HL-60/S4 treated with phorbol 12-myristate 13-acetate at 8.2 ng/mL for 4 days and 3 days (cell line): Measurements from ENCODE around the gene SRCIN1.

Source experiments
- in situ Hi-C: fragments of 300-500 bp; cut with MboI; formaldehyde crosslinking; loops from 2 replicates; pipeline ENCODE4 v1.15.0; 2022; ENCODE audit warnings: low sequenced_read_pairs

The SRCIN1 gene

DNA sequence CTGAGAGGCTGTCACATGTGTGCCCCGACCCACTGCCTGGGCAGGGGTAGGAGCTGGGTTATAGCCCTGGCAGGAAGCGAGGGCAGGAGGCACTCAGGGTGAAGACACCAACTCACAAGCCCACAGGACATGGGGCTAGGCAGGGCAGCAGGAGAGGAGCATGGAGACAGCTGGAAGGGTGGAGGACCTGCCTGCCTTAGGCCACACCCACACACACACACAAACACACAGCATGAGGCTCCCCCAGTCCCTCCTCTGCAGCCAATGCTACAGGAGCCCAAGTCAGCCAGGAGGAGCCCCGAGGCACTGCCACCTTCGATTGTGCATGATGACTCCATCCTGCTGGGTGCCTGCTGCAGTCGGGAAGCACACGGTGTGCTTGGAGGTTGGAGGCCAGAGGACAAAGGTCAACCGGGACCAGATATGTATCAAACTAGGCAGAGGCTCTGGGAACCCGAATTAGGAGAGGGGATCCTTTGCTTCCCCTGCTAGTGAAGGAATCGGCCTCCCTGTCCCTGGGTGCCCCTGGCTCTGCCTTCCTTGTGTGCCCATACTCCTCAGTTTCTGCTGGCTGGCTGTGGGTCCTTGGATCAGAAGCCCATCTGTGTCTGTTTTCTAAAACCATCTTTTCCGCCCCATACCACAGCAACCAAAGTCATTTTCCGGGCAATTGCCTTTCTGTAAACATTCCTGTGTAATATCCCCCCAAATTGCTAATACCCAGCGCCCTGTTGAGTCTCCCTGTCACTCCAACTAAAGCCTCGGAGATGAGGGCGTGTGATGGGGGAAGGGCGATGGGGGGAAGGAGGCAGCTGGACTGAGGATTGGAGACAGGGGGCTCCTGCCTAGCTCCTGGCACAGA lies 20.5 kb downstream of the SRCIN1 start:
- in situ Hi-C loops, result no loop called here

DNA sequence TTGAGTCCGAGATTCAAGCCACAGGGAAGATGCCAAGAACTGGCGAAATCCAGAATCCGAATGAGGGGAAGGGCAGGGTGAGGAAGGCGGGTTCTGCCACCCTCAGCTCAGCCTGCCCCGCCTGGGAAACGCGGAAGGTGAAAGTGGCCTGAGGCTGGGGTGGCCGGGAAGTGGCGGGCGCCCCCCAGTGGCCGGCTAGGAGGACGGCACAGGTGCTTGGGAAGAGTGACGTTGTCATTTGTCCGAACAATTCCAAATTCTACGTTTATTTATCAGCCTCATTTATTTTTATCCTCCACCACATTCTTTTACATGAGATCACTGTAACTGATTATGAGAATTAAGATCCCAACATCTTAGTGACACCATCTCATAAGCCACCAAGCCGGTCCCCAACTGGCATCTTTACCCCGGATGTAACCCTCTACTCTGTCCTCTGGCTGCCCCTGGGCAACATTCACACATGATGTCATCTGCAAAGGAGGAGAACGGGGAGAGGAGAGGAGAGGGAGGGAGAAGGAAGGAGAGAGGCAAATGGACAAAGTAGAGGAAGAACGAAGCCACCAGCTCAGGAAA lies 21.3 kb downstream of the SRCIN1 start:
- in situ Hi-C loops, result no loop called here

DNA sequence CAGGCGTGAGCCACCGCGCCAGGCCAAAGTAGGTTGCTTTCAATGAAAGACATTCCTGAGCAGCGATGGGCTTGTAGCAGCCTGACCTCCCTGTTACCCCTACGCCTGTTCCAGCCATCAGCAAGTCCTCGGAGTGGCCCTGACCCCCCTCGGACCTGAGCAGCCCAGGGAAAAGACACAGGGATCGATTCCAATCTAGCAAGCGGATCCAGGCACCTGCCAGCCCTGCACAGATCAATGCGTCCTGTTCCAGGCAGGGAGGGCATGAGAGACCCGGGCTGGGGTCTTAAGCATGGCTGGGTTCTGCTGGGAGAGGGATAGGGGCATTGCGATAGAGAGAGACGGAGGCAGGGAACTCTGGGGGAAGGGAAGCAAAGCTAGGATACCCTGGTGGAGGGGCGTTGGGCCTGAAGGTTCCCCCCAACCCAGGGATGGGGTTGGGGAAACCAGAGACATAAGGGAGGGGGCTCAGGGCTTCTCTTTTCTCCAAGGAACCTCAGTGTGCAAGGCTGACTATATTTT lies 21.9 kb downstream of the SRCIN1 start:
- in situ Hi-C loops, result no loop called here

DNA sequence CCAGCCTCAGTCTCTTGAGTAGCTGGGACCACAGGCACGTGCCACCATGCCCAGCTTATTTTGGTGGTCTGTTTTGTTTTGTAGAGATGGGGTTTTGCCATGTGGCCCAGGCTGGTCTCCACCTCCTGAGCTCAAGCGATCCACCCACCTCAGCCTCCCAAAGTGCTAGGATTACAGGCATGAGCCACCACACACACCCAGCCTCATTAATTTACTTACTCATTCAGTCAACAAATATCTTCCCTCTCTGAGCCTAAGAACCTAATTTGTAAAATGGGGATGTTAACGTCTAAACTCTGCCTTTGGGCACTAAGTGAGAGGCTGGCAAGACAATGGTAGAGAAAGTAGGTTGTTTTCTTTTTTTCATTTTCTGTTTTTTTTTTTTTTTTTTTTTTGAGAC lies 22.6 kb downstream of the SRCIN1 start:
- in situ Hi-C loops, result no loop called here

GRCh38 chr17:38582069-38582468 lies 23.7 kb downstream of the SRCIN1 start:
- in situ Hi-C loops, result no loop called here

- in situ Hi-C loops, result no loop called here
Observed at GRCh38 chr17:38579934-38580333, 25.8 kb downstream of the SRCIN1 start.

DNA sequence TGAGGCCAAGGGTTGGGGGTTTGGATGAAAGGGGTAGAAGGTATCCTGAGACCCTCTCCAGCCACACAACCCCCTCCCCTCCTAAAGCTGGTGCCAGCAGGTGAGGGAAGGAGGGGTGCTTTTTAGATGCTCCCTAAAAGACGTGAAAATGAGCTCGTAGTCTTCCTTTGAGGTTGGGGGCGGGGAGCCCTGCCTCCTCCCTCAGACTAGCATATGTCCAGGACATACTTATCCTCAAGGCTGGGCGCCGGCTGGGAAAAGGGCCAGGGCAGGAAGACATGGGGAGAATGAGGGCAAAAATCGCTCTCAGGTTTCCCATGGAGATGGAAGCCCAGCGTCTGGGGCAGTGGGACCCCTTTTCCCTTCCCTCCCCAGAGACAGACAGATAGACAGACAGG lies 26.7 kb downstream of the SRCIN1 start:
- in situ Hi-C loops, result no loop called here

DNA sequence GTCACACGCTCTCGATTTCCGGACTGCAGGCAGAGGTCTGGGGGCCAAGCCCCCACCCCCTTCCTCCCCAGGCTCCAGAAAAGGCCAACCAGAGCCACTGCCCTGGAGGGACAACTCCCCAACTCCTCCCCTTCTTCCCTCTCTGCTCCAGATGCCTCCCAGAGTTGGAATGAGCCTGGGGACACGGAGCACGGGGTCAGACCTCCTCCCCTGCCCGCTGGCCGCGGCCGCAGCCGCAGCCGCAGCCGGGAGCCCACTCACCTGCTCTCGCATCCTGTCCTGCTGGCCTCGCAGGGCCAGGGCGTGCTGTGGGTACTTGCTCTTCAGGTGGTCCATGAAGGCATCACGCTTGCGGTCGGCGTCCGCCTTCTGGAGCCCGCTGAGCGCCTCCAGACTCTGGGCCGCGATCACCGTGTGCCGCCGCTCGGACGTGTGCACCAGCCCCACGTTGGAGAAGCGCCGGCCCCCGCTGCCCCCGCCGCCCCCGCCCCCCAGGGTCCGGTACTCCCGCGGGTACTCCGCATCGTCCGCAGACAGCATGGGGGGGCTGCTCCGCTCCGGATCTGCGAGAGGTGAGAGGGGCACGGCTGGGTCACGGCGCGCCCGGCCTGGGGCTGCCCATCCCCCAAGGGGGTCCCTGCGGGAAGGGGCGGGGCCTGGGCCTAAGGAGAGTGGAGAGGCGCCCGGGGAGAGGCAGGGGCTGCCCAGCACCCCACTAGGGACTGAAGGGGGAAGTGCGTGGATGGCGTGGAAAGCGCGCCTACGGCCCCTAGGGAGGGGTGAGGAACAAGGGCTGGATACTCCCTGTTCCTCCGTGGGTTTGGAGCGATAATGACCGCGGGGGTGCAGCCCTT lies 27.3 kb downstream of the SRCIN1 start:
- in situ Hi-C loops, result no loop called here

- in situ Hi-C loops, result no loop called here
Observed at GRCh38 chr17:38577645-38578173, 28.0 kb downstream of the SRCIN1 start.

GRCh38 chr17:38577244-38577643 lies 28.5 kb downstream of the SRCIN1 start:
- in situ Hi-C loops, result no loop called here

GRCh38 chr17:38575781-38576180 lies 30.0 kb downstream of the SRCIN1 start:
- in situ Hi-C loops, result no loop called here

GRCh38 chr17:38574712-38575111 lies 31.0 kb downstream of the SRCIN1 start:
- in situ Hi-C loops, result no loop called here

DNA sequence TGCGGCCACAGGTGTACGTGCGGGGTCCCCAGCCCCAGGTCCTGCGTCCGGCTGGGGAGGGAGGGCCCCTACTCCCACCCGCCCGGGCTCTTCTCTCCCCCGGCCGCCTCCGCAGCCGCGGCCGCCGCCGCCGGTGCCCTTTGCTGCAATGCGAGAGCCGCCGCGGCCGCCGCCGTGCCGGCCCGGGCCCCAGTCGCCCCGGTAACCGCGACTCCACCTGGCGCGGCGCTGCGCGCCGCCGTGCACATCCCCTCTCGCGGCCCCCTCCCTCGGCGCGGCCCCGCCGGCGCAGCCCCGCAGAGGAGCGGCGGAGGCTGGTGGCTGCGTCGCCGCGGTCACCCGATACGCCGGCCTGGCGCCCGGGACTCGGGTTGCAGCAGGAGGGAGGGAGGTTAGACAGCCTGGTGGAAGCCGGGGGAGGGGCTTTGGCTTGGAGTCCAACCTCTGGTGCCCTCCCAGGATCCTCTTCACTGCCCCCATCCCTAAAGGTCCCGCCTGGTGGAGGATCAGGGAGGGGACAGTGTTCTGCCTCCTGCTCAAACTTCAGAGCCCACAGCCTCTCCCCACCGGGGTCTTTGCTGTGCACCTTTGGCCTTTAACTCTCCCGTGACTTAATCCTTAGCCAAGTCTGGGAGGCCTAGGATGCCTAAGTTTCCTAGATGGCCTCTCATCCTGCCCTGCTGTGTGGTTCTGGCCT lies 32.9 kb downstream of the SRCIN1 start:
- in situ Hi-C loops, result no loop called here

DNA sequence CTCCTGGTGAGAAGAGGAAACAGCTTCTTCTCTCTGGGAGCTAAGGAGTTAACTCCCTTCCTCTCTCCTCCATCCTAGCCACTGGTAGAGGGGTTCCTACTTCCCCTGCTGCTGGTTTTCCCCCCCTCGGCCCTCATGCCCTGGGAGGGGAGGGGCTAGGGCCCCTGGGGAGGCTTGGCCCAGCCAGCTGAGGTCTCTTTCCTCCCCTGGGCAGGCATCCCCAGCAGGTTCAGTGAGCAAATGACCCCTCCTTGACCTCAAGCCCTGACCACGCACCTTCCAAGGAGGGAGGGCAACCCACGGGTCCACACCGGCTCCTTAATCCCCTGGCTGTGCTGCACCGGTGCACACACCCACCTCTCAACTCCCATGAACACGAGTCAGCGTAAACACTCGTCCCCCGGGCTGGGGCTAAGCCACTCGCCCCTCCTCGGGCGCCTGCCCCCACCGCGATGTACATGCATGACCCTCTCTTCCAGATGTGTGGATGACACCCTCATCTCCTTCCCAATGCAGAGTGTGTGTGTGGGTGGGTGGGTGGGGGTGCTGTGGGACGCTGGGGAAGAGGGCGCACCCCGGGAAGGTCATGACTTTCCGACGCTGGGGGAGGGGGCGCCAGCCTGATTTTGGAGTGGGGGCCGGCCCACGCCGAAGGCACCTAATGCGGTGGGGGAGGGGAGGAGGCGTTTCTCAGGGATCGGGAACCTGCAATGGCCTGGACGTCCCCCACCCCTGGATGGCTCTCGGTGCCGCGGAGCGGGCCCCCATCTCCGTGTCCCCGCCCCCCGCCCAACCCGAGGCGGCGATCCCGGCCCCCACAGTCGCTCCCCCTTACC lies 33.7 kb downstream of the SRCIN1 start:
- in situ Hi-C loops, result no loop called here

GRCh38 chr17:38569701-38570512 lies 35.8 kb downstream of the SRCIN1 start:
- in situ Hi-C loops, result no loop called here

DNA sequence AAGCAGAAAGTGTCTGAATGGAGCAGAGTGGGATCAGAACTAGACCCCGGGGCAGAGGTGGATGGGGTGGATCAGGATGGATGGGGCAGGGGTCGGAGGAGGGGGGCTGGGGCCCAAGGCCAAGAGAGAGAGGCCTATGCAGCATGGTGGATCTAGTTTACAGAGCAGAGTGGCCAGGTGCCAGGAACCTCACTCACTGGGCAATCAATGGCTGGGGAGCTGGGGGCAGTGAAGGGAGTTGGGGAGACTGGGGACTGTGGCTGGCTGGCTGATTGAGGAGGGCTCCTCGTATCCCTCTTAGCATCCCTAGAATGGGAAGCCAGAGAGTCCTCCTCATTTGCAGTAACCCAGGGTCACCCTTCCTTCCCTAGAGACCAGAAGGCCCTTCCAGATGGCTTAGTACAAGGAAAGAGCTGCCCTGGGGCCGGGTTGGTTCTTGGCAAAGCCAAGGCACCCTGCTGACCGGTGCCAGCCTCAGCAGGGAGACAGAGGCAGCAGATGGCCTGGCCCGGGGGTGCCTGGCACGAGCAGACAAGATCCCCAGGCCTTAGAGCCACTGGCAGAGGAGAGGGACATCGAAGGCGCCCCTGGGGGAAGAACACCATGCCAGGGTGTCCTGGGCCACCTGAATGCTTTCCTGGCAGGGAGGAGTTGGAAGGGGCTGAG lies 36.8 kb downstream of the SRCIN1 start:
- in situ Hi-C loops, result no loop called here

- in situ Hi-C loops, result no loop called here
Observed at GRCh38 chr17:38568274-38568673, 37.5 kb downstream of the SRCIN1 start.

- in situ Hi-C loops, result no loop called here
Observed at GRCh38 chr17:38567350-38567749, 38.4 kb downstream of the SRCIN1 start.
